Endothelial cell of umbilical vein (primary cell): ENCODE data around the gene ZCCHC9. TPM values are rescaled to one million over a fixed set of nuclear protein-coding genes. Genes with fewer than 3 reads are reported as not detected.

Source experiments
- BruUV-seq: library from RNA; stranded (reverse); fragments of 400-500 nt; replicated peaks from 2 replicates; lab custom pipeline; 2021; lab: Mats Ljungman, UMichigan
- CTCF ChIA-PET: fragments of 300-600, 350-600 bp; sonication (Branson Sonifier 250); formaldehyde crosslinking; loops from one replicate; lab custom pipeline; 2021; ENCODE audit warnings: antibody characterized with exemption, inconsistent platforms; lab: Charles Lee
- POLR2A ChIA-PET: fragments of 300-600, 350-600 bp; sonication (Branson Sonifier 250); formaldehyde crosslinking; loops from one replicate; lab custom pipeline; 2021; ENCODE audit warnings: antibody characterized with exemption, inconsistent platforms; lab: Charles Lee
- DNase-seq: peaks from one replicate; pipeline ENCODE4 v3.0.0-alpha.2; 2011; ENCODE audit warnings: low read depth, low spot score
- FAIRE-seq: peaks from 2 replicates; lab custom pipeline; 2011; peaks lifted over from hg19 to GRCh38; lab: Jason Lieb, UNC
- H2AFZ ChIP-seq: 2 replicates; pipeline ENCODE4 v1.6.0; 2012; ENCODE audit warnings: low read depth, low read length, control low read depth, inconsistent platforms
- H3K27ac ChIP-seq: 2 replicates; pipeline ENCODE4 v1.5.1; 2011; ENCODE audit warnings: low read depth, mild to moderate bottlenecking, control low read depth, low read length, moderate library complexity; ENCODE audit not compliant: insufficient read depth
- H3K27me3 ChIP-seq, 2 experiments: 2 replicates each; pipeline versions ENCODE4 v1.6.0 to v1.6.1; 2011; ENCODE audit warnings: low read length in 2 of 2, mixed read lengths in 1 of 2; ENCODE audit not compliant: control insufficient read depth in 2 of 2, insufficient read depth in 2 of 2
- H3K36me3 ChIP-seq, 2 experiments: 2 replicates in 1 of 2; 3 replicates in 1 of 2; pipeline ENCODE4 v1.5.1; 2011; ENCODE audit warnings: low read length in 2 of 2, mild to moderate bottlenecking in 1 of 2, moderate library complexity in 1 of 2; ENCODE audit not compliant: control insufficient read depth in 2 of 2, insufficient read depth in 2 of 2; ENCODE audit errors: extremely low read depth in 1 of 2
- H3K4me1 ChIP-seq: 3 replicates; pipeline ENCODE4 v1.5.1; 2011; ENCODE audit warnings: mild to moderate bottlenecking, low read length; ENCODE audit not compliant: control insufficient read depth, insufficient read depth; ENCODE audit errors: extremely low read depth
- H3K4me2 ChIP-seq: 2 replicates; pipeline ENCODE4 v1.6.1; 2011; ENCODE audit warnings: low read length, control low read depth, mixed read lengths; ENCODE audit not compliant: insufficient read depth
- H3K4me3 ChIP-seq, 3 experiments: fragments of 200-600 bp in 1 of 3; sonication (generic), shearing (Covaris generic) in 1 of 3; replicated peaks in 1 of 3; 2 replicates each; pipeline ENCODE4 v1.5.1; 2011 to 2016; ENCODE audit warnings: control low read depth in 3 of 3, low read length in 3 of 3, mild to moderate bottlenecking in 2 of 3, inconsistent platforms in 1 of 3, low read depth in 1 of 3, moderate library complexity in 1 of 3; ENCODE audit not compliant: insufficient read depth in 1 of 3
- H3K79me2 ChIP-seq: 2 replicates; pipeline ENCODE4 v1.6.0; 2012; ENCODE audit warnings: low read length, inconsistent platforms; ENCODE audit not compliant: control insufficient read depth, insufficient read depth
- H3K9ac ChIP-seq: replicated peaks from 2 replicates; pipeline ENCODE3; 2011; ENCODE audit warnings: low read length, control low read depth; ENCODE audit not compliant: insufficient read depth; ENCODE audit errors: extremely low read depth
- H3K9me1 ChIP-seq: replicated peaks from 3 replicates; pipeline ENCODE4 v1.6.0; 2011; ENCODE audit warnings: mild to moderate bottlenecking, low read length; ENCODE audit not compliant: control insufficient read depth, insufficient read depth; ENCODE audit errors: extremely low read depth
- H3K9me3 ChIP-seq: replicated peaks from 2 replicates; pipeline ENCODE4 v1.5.1; 2012; ENCODE audit warnings: low read length, inconsistent platforms; ENCODE audit not compliant: control insufficient read depth, insufficient read depth
- H4K20me1 ChIP-seq: replicated peaks from 2 replicates; pipeline ENCODE3; 2011; ENCODE audit warnings: mild to moderate bottlenecking, low read length; ENCODE audit not compliant: control insufficient read depth, insufficient read depth; ENCODE audit errors: extremely low read depth
- CTCF ChIP-seq, 2 donors: IDR thresholded peaks; 1 replicate in 1 of 2; 2 replicates in 1 of 2; pipeline ENCODE4 v1.5.1; 2011; ENCODE audit warnings: low read length in 2 of 2, mild to moderate bottlenecking in 2 of 2, moderate library complexity in 2 of 2, control low read depth in 1 of 2, inconsistent platforms in 1 of 2, low read depth in 1 of 2; ENCODE audit not compliant: insufficient read depth in 1 of 2; ENCODE audit errors: extremely low read depth in 1 of 2
- EZH2 ChIP-seq: IDR thresholded peaks from 2 replicates; pipeline ENCODE4 v1.6.1; 2012; ENCODE audit warnings: borderline replicate concordance, low read depth, mild to moderate bottlenecking, moderate library complexity, low read length, inconsistent platforms; ENCODE audit not compliant: severe bottlenecking
- FOS ChIP-seq: IDR thresholded peaks from 2 replicates; pipeline ENCODE4 v1.6.1; 2011; ENCODE audit warnings: mild to moderate bottlenecking, low read length, moderate library complexity, borderline replicate concordance; ENCODE audit not compliant: insufficient read depth
- GATA2 ChIP-seq: IDR thresholded peaks from 2 replicates; pipeline ENCODE4 v1.7.0; 2011; ENCODE audit warnings: low read depth, mild to moderate bottlenecking, moderate library complexity, mixed read lengths, low read length; ENCODE audit not compliant: insufficient read length, insufficient read depth
- MAX ChIP-seq: IDR thresholded peaks from 2 replicates; pipeline ENCODE4 v1.6.1; 2011; ENCODE audit not compliant: insufficient read depth, insufficient read length
- MYC ChIP-seq: IDR thresholded peaks from one replicate; pipeline ENCODE4 v1.6.1; 2011; ENCODE audit warnings: mild to moderate bottlenecking, low read depth, low read length
- POLR2A ChIP-seq: IDR thresholded peaks from 2 replicates; pipeline ENCODE4 v1.6.1; 2012; ENCODE audit warnings: low read depth, mild to moderate bottlenecking, control low read depth, low read length
- POLR2AphosphoS5 ChIP-seq: IDR thresholded peaks from 2 replicates; pipeline ENCODE4 v1.6.1; 2012; ENCODE audit warnings: low read depth, mild to moderate bottlenecking, control low read depth, low read length, moderate library complexity; ENCODE audit not compliant: insufficient read depth
- dilution Hi-C: fragments of 300-500 bp; cut with MboI; formaldehyde crosslinking; loops from one replicate; pipeline ENCODE4 v1.15.0; 2019; ENCODE audit warnings: low sequenced_read_pairs; ENCODE audit not compliant: extremely low pct_ligation_motif_present
- intact Hi-C: fragments of 100-400 bp; cut with micrococcal nuclease; formaldehyde crosslinking; loops from one replicate; pipeline ENCODE4 v1.10.0; 2022
- polyA plus RNA-seq, 4 experiments: library from polyadenylated mRNA; depleted of rRNA in 3 of 4; stranded (reverse) in 3 of 4; unstranded in 1 of 4; fragments of >200 nt; gene quantifications; 2 replicates each; pipeline versions ENCODE4 v1.2.1 to v1.2.3, GENCODE V29; 2011 to 2012; ENCODE audit warnings: missing spikeins in 1 of 4
- total RNA-seq: library from RNA; stranded (reverse); gene quantifications from 2 replicates; pipeline ENCODE4 v1.2.3, GENCODE V29; 2021

Gene ZCCHC9
- total and polyA plus RNA-seq, 2 donors (not counting 3 experiments of a cell fraction or from before 2014, with no cell fraction given), result 6.8 to 23.9 TPM

- BruUV-seq, result no TSS peak
- no peak overlapping the region for H3K27ac ChIP-seq
- no peak for DNase-seq
- H4K20me1 ChIP-seq, result no peaks in the 10 kb centered on the region
- intact Hi-C loops (no loop called here), dilution Hi-C loops (no loop called here)
- no peak overlapping the region for H3K9ac ChIP-seq
- H2AFZ ChIP-seq, result no peak overlapping the region
- H3K36me3 ChIP-seq, result no peaks in the 10 kb centered on the region
- no peaks in the 10 kb centered on the region for H3K4me1 ChIP-seq
- H3K9me3 ChIP-seq, result no peaks in the 10 kb centered on the region
- H3K4me2 ChIP-seq, result no peak overlapping the region
- H3K27me3 ChIP-seq, result peaks cover 0 to 2% of the 10 kb centered on the region in 2 experiments
- ChIA-PET CTCF (no interaction called here), POLR2A (no interaction called here)
- H3K9me1 ChIP-seq, result no peaks in the 10 kb centered on the region
- no peak for FAIRE-seq
- H3K79me2 ChIP-seq, result no peaks in the 10 kb centered on the region
- TF ChIP-seq MAX, result no peak
- TF ChIP-seq POLR2AphosphoS5, result no peak
- no peak for TF ChIP-seq CTCF (IDR thresholded peaks at IDR 0.05; ENCODE audit: extremely low read depth in 1 of 2, insufficient read depth in 1 of 2, low read depth in 1 of 2, low read length in 2 of 2)
- TF ChIP-seq EZH2, result no peak
- no peak for TF ChIP-seq POLR2A
- TF ChIP-seq FOS, result no peak
- TF ChIP-seq MYC, result no peak
- no peak for TF ChIP-seq GATA2
- no peak overlapping the region for H3K4me3 ChIP-seq
Measured at GRCh38 chr5:81355291-81356251, 54.2 kb downstream of the ZCCHC9 start.
